ENCODE data around the gene SH3RF3. TPM values are rescaled to one million over a fixed set of nuclear protein-coding genes. Genes with fewer than 3 reads are reported as not detected.

SH3RF3 gene
- total and polyA plus RNA-seq, 9 of the 15 experiments (the other 6 are each of a cell fraction or from before 2014, with no cell fraction given), result 0.02 TPM; not detected in 8

DNA sequence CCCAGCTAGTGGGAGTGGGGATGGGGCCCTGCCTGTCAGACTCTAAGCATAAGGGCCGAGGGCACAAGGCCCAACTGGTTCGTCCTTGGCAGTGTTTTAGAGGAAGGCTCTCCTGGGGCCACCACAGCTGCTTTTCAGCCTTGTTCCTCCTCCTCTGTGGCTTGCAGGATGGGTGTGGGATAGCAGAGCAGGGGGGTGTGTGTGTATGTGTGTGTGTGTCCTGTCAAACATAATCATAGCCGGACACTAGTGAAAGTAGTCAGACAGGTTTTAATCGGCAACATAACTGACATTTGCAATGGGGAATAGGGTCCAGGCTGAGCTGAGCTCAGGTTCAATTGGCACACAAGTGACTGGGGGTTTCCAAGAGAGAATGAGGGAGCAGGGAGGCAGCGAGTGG lies 370.6 kb downstream of the SH3RF3 start (continued):
- TF ChIP-seq ETV6 (IDR thresholded peaks at IDR 0.05; ENCODE audit: borderline replicate concordance in 1 of 2, low read depth in 2 of 2, low read length in 1 of 2), result no peak
- TF ChIP-seq ETV6 (CRISPR knock-in tag; IDR thresholded peaks at IDR 0.05; ENCODE audit: borderline replicate concordance), result no peak

DNA sequence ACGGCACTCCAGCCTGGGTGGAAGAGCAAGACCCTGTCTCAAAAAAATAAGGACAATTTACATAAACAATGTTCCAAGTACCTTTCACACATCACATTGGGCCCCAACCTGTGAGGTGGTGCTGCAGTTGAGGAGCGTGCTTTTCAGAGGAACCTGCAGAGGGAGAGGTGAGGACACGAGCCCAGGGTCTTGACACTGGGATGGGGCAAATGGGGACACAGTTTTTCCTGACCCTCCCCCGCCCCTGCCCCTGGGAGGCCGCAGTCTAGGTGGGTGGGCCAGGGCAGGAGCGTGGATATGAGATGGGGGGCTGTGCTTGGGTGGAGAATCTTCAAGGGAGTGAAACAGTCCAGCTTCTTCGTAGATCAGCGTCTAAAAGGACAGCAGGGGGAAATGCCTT lies 371.9 kb downstream of the SH3RF3 start:
- Histone ChIP-seq H3K27me3 (ENCODE audit: control insufficient read depth in 2 of 2, insufficient read depth in 2 of 2, low read length in 2 of 2) (peaks cover 6 to 50% of the 10 kb centered on the region in 2 experiments; a peak in 4 of 5 replicates), H3K4me2 (ENCODE audit: insufficient read depth, low read length) (no peak overlapping the region), H2AFZ (ENCODE audit: low read depth, low read length) (no peak overlapping the region), H3K27ac (ENCODE audit: extremely low read depth, low read depth, low read length) (no peak overlapping the region), H3K9me3 (replicated peaks; ENCODE audit: control insufficient read depth, insufficient read depth, low read depth, low read length) (no peaks in the 10 kb centered on the region), H3K9me1 (ENCODE audit: control insufficient read depth, insufficient read depth, low read length) (no peaks in the 10 kb centered on the region), H4K20me1 (replicated peaks; ENCODE audit: control insufficient read depth, insufficient read depth, low read length) (no peaks in the 10 kb centered on the region), H3K9ac (ENCODE audit: insufficient read depth in 1 of 2, low read depth in 2 of 2, low read length in 2 of 2) (no peak overlapping the region), H3K4me3 (no peak overlapping the region), H3K79me2 (ENCODE audit: control insufficient read depth, insufficient read depth, low read length) (no peaks in the 10 kb centered on the region), H3K36me3 (ENCODE audit: control insufficient read depth, insufficient read depth, low read length) (no peaks in the 10 kb centered on the region), H3K4me1 (replicated peaks in 1 of 2; ENCODE audit: control insufficient read depth in 2 of 2, insufficient read depth in 2 of 2, low read length in 2 of 2) (no peaks in the 10 kb centered on the region)
- ChIA-PET POLR2A (interaction anchor here (0.7 kb wide), 1 partner anchor 15 kb away, joined by 3 read pairs; no protein-coding TSS in a partner anchor), CTCF (ENCODE audit: low intra/inter-chr PET ratio) (no interaction called here)
- ATAC-seq (no peak), FAIRE-seq (no peak), DNase-seq (ENCODE audit: extremely low read depth in 1 of 4, low spot score in 3 of 4) (no peak)
- intact Hi-C loops (cut with micrococcal nuclease) (no loop called here), in situ Hi-C loops (cut with MboI) (loop anchor here (10.0 kb wide), 1 partner anchor 376 kb away; the partner anchor contains the start of gene SH3RF3)
- no TSS peak for BruUV-seq (replicated peaks)
- WGBS (ENCODE audit: insufficient coverage, low coverage, missing lambda C conversion rate), result 0% methylated on average over 7 of the region's 8 CpGs
- TF ChIP-seq FOXK2 (conservative IDR thresholded peaks at IDR 0.05 in 1 of 2, IDR thresholded peaks at IDR 0.05 in 1 of 2; ENCODE audit: low read depth in 2 of 2), result no peak
- TF ChIP-seq NR2F6 (CRISPR knock-in tag; IDR thresholded peaks at IDR 0.05), result no peak
- TF ChIP-seq ZNF707 (CRISPR knock-in tag; conservative IDR thresholded peaks at IDR 0.05), result no peak
- TF ChIP-seq RBM25 (IDR thresholded peaks at IDR 0.05; ENCODE audit: low read depth, low read length, severe bottlenecking), result no peak
- TF ChIP-seq TAF9B (IDR thresholded peaks at IDR 0.05; ENCODE audit: partially characterized antibody), result no peak
- TF ChIP-seq MED1 (CRISPR knock-in tag; IDR thresholded peaks at IDR 0.05; ENCODE audit: borderline replicate concordance), result no peak
- no peak for TF ChIP-seq TOE1 (IDR thresholded peaks at IDR 0.05; ENCODE audit: borderline replicate concordance)
- TF ChIP-seq TOE1 (CRISPR knock-in tag; IDR thresholded peaks at IDR 0.05; ENCODE audit: borderline replicate concordance, low read depth), result no peak
- no peak for TF ChIP-seq HDAC3 (IDR thresholded peaks at IDR 0.05; ENCODE audit: borderline replicate concordance, partially characterized antibody)
